Urinary bladder (tissue), 2 donors: ENCODE data around the gene DNASE1L2. TPM values are rescaled to one million over a fixed set of nuclear protein-coding genes. Genes with fewer than 3 reads are reported as not detected.

ENCODE experiments used
- polyA plus RNA-seq: library from polyadenylated mRNA; stranded (reverse); fragments of 200-250 nt; gene quantifications from one replicate; pipeline ENCODE4 v1.2.3, GENCODE V29; 2013
- small RNA-seq: library from RNA; depleted of rRNA; stranded (forward); fragments of <200 nt; gene quantifications from one replicate; pipeline ENCODE3, GENCODE V24; 2014
- total RNA-seq: library from RNA; depleted of rRNA; stranded (reverse); fragments of >200 nt; gene quantifications from one replicate; pipeline ENCODE4 v1.2.3, GENCODE V29; 2014
- donor health status: healthy.

Gene DNASE1L2
- total and polyA plus RNA-seq, 2 donors = 0.74 to 0.77 TPM

Small RNAs within 50 kb of the gene (small RNA-seq; reads per million reads assigned to genes)
- gene MIR3677 (not detected), gene MIR4717 (not detected)

Other genes with a start within 250 kb of the DNASE1L2 start
- 2.0 TPM for gene SYNGR3, start 246.5 kb upstream of the DNASE1L2 start, total RNA-seq
- 1.8 TPM for gene SYNGR3, start 246.5 kb upstream of the DNASE1L2 start, polyA plus RNA-seq
- 6.3 TPM for gene ZNF598, start 226.6 kb upstream of the DNASE1L2 start, total RNA-seq
- gene ZNF598, start 226.6 kb upstream of the DNASE1L2 start, polyA plus RNA-seq = 38.4 TPM
- gene NPW, start 216.7 kb upstream of the DNASE1L2 start, total RNA-seq = not detected
- 0.08 TPM for gene NPW, start 216.7 kb upstream of the DNASE1L2 start, polyA plus RNA-seq
- 25.9 TPM for gene NHERF2, start 209.5 kb upstream of the DNASE1L2 start, total RNA-seq
- gene NHERF2, start 209.5 kb upstream of the DNASE1L2 start, polyA plus RNA-seq = 111 TPM
- 13.7 TPM for gene NTHL1, start 188.6 kb upstream of the DNASE1L2 start, total RNA-seq
- gene NTHL1, start 188.6 kb upstream of the DNASE1L2 start, polyA plus RNA-seq = 28.5 TPM
- 50.2 TPM for gene TSC2, start 188.5 kb upstream of the DNASE1L2 start, total RNA-seq
- 55.9 TPM for gene TSC2, start 188.5 kb upstream of the DNASE1L2 start, polyA plus RNA-seq
- gene PKD1, start 100.5 kb upstream of the DNASE1L2 start, total RNA-seq = 79.5 TPM
- gene PKD1, start 100.5 kb upstream of the DNASE1L2 start, polyA plus RNA-seq = 197 TPM
- gene RAB26, start 87.8 kb upstream of the DNASE1L2 start, total RNA-seq = 0.63 TPM
- gene RAB26, start 87.8 kb upstream of the DNASE1L2 start, polyA plus RNA-seq = 0.63 TPM
- gene TRAF7, start 80.7 kb upstream of the DNASE1L2 start, total RNA-seq = 21.9 TPM
- gene TRAF7, start 80.7 kb upstream of the DNASE1L2 start, polyA plus RNA-seq = 57.0 TPM
- 0.69 TPM for gene CASKIN1, start 39.8 kb upstream of the DNASE1L2 start, total RNA-seq
- gene CASKIN1, start 39.8 kb upstream of the DNASE1L2 start, polyA plus RNA-seq = 0.48 TPM
- 9.3 TPM for gene MLST8, start 31.0 kb upstream of the DNASE1L2 start, total RNA-seq
- gene MLST8, start 31.0 kb upstream of the DNASE1L2 start, polyA plus RNA-seq = 50.4 TPM
- 4.0 TPM for gene BRICD5, start 25.6 kb upstream of the DNASE1L2 start, total RNA-seq
- 5.0 TPM for gene BRICD5, start 25.6 kb upstream of the DNASE1L2 start, polyA plus RNA-seq
- 4.8 TPM for gene PGP, start 21.6 kb upstream of the DNASE1L2 start, total RNA-seq
- gene PGP, start 21.6 kb upstream of the DNASE1L2 start, polyA plus RNA-seq = 10.5 TPM
- 14.0 TPM for gene E4F1, start 12.9 kb upstream of the DNASE1L2 start, total RNA-seq
- gene E4F1, start 12.9 kb upstream of the DNASE1L2 start, polyA plus RNA-seq = 27.5 TPM
- 16.6 TPM for gene ECI1, start 15.1 kb downstream of the DNASE1L2 start, total RNA-seq
- gene ECI1, start 15.1 kb downstream of the DNASE1L2 start, polyA plus RNA-seq = 93.2 TPM
- 47.5 TPM for gene RNPS1, start 31.7 kb downstream of the DNASE1L2 start, total RNA-seq
- 188 TPM for gene RNPS1, start 31.7 kb downstream of the DNASE1L2 start, polyA plus RNA-seq
- 5.5 TPM for gene ABCA3, start 104.3 kb downstream of the DNASE1L2 start, total RNA-seq
- gene ABCA3, start 104.3 kb downstream of the DNASE1L2 start, polyA plus RNA-seq = 8.3 TPM
- 9.6 TPM for gene CCNF, start 193.0 kb downstream of the DNASE1L2 start, total RNA-seq
- 2.2 TPM for gene CCNF, start 193.0 kb downstream of the DNASE1L2 start, polyA plus RNA-seq
- gene TEDC2, start 223.7 kb downstream of the DNASE1L2 start, total RNA-seq = 2.4 TPM
- gene TEDC2, start 223.7 kb downstream of the DNASE1L2 start, polyA plus RNA-seq = 1.1 TPM
- gene NTN3, start 234.9 kb downstream of the DNASE1L2 start, total RNA-seq = 5.2 TPM
- gene NTN3, start 234.9 kb downstream of the DNASE1L2 start, polyA plus RNA-seq = 0.19 TPM
- gene TBC1D24, start 238.7 kb downstream of the DNASE1L2 start, total RNA-seq = 11.2 TPM
- gene TBC1D24, start 238.7 kb downstream of the DNASE1L2 start, polyA plus RNA-seq = 5.8 TPM